Ectodermal cell (in vitro differentiated cells): ENCODE data around the gene MEF2D.
A peak's percentile ranks its signal among the peaks of the same experiment; 100 is the strongest.

Experiments used
- H3K27ac ChIP-seq: 2 replicates; pipeline ENCODE4 v1.7.0; 2013; ENCODE audit warnings: mild to moderate bottlenecking, low read depth, low read length; ENCODE audit not compliant: insufficient read depth, poor library complexity, severe bottlenecking
- H3K27me3 ChIP-seq: 2 replicates; pipeline ENCODE4 v1.7.0; 2013; ENCODE audit warnings: mild to moderate bottlenecking, low read length; ENCODE audit not compliant: insufficient read depth, control insufficient read depth, poor library complexity, severe bottlenecking
- H3K36me3 ChIP-seq: one replicate; pipeline ENCODE4 v1.7.0; 2013; ENCODE audit warnings: low read length; ENCODE audit not compliant: control insufficient read depth, insufficient read depth
- H3K4me1 ChIP-seq: one replicate; pipeline ENCODE4 v1.7.0; 2013; ENCODE audit warnings: low read length; ENCODE audit not compliant: control insufficient read depth, insufficient read depth
- H3K4me3 ChIP-seq: 2 replicates; pipeline ENCODE4 v1.7.0; 2013; ENCODE audit warnings: low read depth, low read length, control low read depth; ENCODE audit not compliant: insufficient read depth
- H3K9me3 ChIP-seq: 2 replicates; pipeline ENCODE4 v1.7.0; 2013; ENCODE audit warnings: mild to moderate bottlenecking, low read length, moderate library complexity; ENCODE audit not compliant: control insufficient read depth
- WGBS, 2 experiments: methylation state at CpG; one replicate each; pipeline ENCODE4 v1.1.7; 2013; ENCODE audit warnings: missing lambda C conversion rate in 2 of 2; 5-methylcytosine and 5-hydroxymethylcytosine counted together

The MEF2D gene

DNA sequence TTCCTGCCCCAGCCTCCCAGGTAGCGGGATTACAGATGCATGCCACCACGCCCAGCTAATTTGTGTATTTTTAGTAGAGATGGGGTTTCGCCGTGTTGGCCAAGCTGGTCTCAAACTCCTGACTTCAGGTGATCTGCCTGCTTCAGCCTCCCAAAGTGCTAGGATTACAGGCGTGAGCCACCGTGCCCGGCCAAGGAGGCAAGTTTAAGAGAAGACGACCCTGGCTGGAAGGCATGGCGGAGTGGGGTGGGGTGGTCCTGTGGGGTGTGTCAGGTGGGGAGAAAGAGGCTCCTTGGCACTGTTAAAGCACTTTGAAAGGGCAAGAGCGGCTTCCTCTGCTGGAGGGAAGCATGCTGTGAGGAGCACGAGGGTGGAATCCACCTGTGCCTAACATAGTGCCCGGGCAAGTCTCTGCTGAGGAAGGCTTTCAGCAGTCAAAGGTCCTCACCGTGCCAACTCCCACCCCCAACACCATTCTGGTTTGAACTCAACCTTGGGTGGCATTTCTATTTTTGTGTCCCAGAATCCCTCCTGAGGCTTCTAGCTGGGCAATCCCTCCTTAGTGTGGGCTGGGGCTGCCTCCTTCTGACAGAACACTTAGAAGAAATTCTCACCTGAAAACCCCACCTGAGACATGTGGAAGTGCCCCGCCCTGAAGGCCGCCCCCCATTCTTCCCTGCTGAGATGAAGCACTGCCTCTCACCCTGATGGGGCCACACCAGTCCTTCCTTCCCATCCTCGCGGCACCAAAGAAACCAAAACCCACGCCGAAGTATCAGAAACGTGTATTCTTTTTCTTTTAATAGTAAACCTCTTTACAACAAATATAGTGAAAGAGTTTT, 37.4 kb downstream of the MEF2D start:
- Histone ChIP-seq H3K27ac (no peak overlapping the region), H3K4me1 (no peaks in the 10 kb centered on the region), H3K4me3 (no peak overlapping the region), H3K9me3 (no peaks in the 10 kb centered on the region), H3K36me3 (no peaks in the 10 kb centered on the region), H3K27me3 (no peaks in the 10 kb centered on the region)
- 85 to 87% methylated on average over 20 of the region's 20 CpGs for WGBS, 2 experiments

DNA sequence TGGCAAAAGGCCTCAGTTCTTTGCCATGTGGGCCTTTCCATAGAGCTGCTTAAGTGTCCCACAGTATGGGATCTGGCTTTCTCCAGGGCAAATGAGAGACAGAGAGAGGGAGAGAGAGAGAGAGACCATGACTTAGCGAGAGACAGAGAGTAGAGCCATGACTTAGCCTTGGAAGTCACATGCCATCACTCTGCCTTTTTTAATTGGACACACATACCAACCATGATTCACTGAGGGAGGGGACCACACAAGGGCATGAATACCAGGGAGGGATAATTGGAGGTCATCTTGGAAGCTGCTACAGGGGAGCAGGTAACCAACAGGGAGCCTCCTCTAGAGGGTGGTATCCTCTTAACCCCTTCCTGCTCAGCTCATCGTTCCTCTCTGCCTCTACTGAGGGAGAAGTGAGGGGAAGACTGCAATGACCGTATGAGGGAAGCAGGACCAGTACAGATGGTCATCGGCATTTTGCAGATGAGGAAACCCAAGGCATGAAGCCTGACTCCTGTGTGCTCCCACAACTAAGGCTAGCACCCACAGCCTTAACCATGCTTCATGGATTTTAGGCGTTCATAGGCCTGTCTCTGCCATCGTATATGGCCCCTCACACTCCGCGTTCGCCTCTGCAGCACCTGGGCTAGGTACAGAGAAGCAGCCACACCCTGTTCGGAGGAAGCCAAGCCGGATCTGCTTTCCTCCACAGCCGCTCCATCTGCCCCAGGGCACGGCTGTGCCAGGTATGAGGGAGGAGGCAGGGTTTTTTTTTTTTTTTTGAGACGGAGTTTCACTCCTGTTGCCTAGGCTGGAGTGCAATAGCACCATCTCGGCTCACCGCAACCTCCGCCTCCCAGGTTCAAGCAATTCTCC, 38.6 kb downstream of the MEF2D start:
- no peaks in the 10 kb centered on the region for H3K36me3 ChIP-seq
- 91 to 92% methylated on average over 16 to 17 of the region's 17 CpGs for WGBS, 2 experiments
- H3K4me3 ChIP-seq, result no peak overlapping the region
- H3K27me3 ChIP-seq, result no peaks in the 10 kb centered on the region
- H3K27ac ChIP-seq, result no peak overlapping the region
- H3K9me3 ChIP-seq, result no peaks in the 10 kb centered on the region
- no peaks in the 10 kb centered on the region for H3K4me1 ChIP-seq

DNA sequence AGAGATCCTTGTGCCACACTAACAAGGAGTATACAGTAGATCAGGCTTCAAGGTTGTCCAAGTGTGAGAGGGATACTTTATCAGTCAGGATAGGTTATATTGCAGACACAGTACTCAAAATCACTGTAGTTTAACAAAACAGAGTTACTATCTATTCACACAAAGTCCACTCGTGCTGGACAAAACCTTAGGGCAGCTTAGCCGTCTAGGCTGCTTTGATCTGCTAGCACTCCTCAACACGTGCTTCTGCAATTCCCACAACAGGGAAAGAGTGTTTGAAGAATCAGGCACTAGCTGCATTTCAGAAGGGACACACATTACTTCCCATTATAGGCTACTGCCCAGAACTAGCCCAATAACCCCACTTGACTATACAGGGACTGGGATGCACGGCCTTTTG, 39.5 kb downstream of the MEF2D start:
- no peak overlapping the region for H3K27ac ChIP-seq
- no peaks in the 10 kb centered on the region for H3K27me3 ChIP-seq
- no peaks in the 10 kb centered on the region for H3K9me3 ChIP-seq
- 90 to 92% methylated on average over 4 of the region's 4 CpGs for WGBS, 2 experiments
- H3K36me3 ChIP-seq, result no peaks in the 10 kb centered on the region
- no peak overlapping the region for H3K4me3 ChIP-seq
- H3K4me1 ChIP-seq, result no peaks in the 10 kb centered on the region

DNA sequence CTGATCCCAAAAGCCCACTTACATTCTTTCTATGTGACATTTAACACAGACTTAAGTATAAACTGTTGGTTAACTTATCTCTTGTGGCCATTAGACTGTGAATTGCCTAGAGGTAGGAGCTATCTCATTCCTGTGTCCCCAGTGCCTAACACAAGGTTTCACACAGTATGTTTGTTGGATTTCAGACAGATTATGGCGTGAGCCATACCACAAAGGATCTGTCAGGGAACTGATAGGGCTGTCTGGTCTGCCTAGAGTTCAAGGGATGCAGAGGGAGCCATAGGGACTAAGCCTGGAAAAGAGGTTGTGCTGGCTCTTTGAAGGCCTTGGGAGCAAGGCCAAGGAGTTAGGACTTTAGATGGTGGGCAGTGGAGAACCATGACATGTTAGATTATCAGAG, 40.0 kb downstream of the MEF2D start:
- WGBS, 2 experiments, result 87 to 90% methylated on average over 1 of the region's 1 CpG
- H3K4me3 ChIP-seq, result no peak overlapping the region
- H3K4me1 ChIP-seq, result no peaks in the 10 kb centered on the region
- H3K27me3 ChIP-seq, result no peaks in the 10 kb centered on the region
- no peak overlapping the region for H3K27ac ChIP-seq
- no peaks in the 10 kb centered on the region for H3K9me3 ChIP-seq
- H3K36me3 ChIP-seq, result no peaks in the 10 kb centered on the region

DNA sequence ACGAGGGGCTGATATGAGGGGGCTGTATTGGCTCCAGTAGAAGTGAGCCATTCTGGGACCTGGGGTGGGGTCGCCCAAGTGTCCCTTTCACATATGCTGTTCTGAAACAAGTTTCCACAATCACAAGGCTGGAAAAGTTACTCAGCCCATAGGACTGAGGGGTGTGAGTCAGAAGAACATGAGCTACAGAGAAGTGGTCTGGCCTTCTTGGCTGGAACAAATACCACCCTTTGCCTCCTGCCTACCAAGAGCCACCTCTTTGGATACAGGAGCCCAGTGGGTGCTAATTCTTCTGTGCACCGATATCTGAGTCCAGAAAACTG, 42.4 kb downstream of the MEF2D start:
- no peak overlapping the region for H3K4me3 ChIP-seq
- WGBS, 2 experiments, result 87 to 88% methylated on average over 3 of the region's 3 CpGs
- H3K36me3 ChIP-seq, result no peaks in the 10 kb centered on the region
- no peaks in the 10 kb centered on the region for H3K9me3 ChIP-seq
- H3K4me1 ChIP-seq, result no peaks in the 10 kb centered on the region
- no peak overlapping the region for H3K27ac ChIP-seq
- H3K27me3 ChIP-seq, result peaks cover 5% of the 10 kb centered on the region

GRCh38 chr1:156456625-156457465, 43.7 kb downstream of the MEF2D start:
- H3K36me3 ChIP-seq, result no peaks in the 10 kb centered on the region
- peaks cover 5% of the 10 kb centered on the region for H3K27me3 ChIP-seq
- H3K27ac ChIP-seq, result peak overlapping the region; percentile 89
- 0% methylated on average over 59 of the region's 59 CpGs for WGBS, 2 experiments
- H3K4me1 ChIP-seq, result no peaks in the 10 kb centered on the region
- H3K9me3 ChIP-seq, result no peaks in the 10 kb centered on the region
- peak overlapping the region; percentile 53 for H3K4me3 ChIP-seq

DNA sequence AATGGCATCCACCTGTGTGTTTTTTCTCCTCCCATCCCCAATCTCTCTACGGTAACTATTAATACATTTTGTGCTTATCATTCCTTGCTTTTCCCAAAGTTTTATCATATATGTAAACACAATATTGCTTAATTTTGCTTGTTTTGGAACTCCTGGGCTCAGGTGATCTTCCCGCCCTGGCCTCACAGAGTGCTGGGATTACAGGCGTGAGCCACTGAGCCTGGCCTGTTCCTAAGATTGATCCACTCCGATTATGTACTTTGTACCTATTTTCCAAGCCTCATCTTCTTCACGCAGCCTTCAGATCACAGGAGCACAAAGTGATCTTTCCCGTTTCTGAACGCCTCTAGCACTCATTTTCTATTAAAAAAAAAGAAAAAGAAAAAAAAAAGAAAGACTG, 45.2 kb downstream of the MEF2D start:
- H3K9me3 ChIP-seq, result no peaks in the 10 kb centered on the region
- H3K27me3 ChIP-seq, result peaks cover 19% of the 10 kb centered on the region
- no peaks in the 10 kb centered on the region for H3K36me3 ChIP-seq
- no peak overlapping the region for H3K4me3 ChIP-seq
- no peaks in the 10 kb centered on the region for H3K4me1 ChIP-seq
- H3K27ac ChIP-seq, result no peak overlapping the region
- 92 to 93% methylated on average over 7 of the region's 7 CpGs for WGBS, 2 experiments

GRCh38 chr1:156452907-156453306, 47.7 kb downstream of the MEF2D start:
- H3K27ac ChIP-seq, result no peak overlapping the region
- H3K36me3 ChIP-seq, result no peaks in the 10 kb centered on the region
- no peaks in the 10 kb centered on the region for H3K4me1 ChIP-seq
- 100% methylated on average over 1 of the region's 1 CpG for WGBS, 2 experiments
- H3K9me3 ChIP-seq, result no peaks in the 10 kb centered on the region
- peaks cover 43% of the 10 kb centered on the region for H3K27me3 ChIP-seq
- no peak overlapping the region for H3K4me3 ChIP-seq

DNA sequence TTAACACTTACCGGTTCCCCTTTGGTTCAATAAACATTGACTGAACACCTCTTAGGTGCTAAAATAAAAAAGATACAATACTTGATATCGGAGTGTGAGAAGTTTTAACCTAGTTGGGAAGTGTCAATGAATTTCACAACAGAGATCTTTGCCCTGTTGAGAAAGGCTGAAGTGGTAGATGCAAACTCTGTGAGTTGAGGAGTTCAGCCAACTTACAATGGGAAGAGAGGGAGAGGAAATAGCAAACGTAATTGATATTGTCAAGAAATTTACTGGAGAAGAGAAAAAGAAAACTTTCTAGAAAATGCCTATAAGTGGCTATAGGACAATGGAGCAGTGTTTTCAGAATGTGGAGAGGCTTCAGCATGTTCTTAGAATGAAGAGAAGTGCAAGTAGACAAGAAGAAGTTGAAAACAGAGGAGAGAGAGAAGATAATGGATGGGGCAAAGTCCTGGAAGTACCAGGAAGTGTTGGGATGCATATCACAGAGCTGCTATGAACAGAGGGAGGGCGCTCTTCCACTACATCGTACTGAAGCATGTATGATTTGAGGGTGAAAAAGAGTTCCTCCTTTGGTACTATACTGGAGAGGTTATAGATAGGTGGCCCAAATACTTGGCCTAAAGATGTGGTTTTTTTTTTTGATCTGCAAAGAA, 48.9 kb downstream of the MEF2D start:
- no peak overlapping the region for H3K27ac ChIP-seq
- H3K36me3 ChIP-seq, result no peaks in the 10 kb centered on the region
- peaks cover 53% of the 10 kb centered on the region for H3K27me3 ChIP-seq
- H3K4me3 ChIP-seq, result no peak overlapping the region
- WGBS, 2 experiments, result 86 to 88% methylated on average over 4 to 5 of the region's 5 CpGs
- no peaks in the 10 kb centered on the region for H3K4me1 ChIP-seq
- no peaks in the 10 kb centered on the region for H3K9me3 ChIP-seq
